Stimulated activated CD4-positive, alpha-beta T cell treated with anti-CD3 and anti-CD28 coated beads, TNF-alpha, amount 100 ng/mL, for 48 hours (primary cell): ENCODE data around the gene UBN1.
A peak's percentile ranks its signal among the peaks of the same experiment; 100 is the strongest.

ENCODE experiments used
- DNase-seq, 3 donors: peaks; one replicate each; pipeline ENCODE4 v3.0.0-alpha.2; 2020; ENCODE audit warnings: low read depth in 3 of 3

Gene UBN1

DNA sequence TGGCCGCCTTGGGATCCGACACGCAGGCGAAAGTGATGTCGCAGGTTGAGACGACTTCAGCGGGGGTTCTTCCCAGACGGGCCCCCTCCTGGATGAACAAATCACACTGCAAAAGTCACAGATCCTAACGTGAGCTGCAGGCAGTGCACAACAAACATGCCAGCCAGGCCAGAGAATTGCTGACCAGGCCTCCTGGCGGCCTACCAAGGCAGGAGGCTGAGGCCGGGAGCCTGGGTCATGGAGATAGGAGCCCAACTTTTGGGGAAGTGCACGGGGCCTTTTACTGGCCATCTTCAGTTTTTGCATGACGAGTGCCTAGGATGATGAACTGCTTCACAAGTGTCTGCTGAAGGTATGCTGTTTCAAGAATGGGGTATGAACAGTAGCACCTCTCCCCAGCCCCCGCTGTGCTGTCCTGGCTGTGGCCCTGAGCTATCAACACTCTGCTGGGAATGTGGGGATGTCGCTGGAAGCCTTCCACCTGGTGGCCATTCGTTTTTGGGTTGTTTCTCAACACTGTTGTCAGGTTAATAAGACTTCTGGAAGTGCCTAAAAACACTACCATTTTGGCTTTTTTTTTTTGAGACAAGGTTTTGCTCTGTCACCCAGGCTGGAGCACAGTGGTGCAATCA lies 32.6 kb upstream of the UBN1 start:
- no peak for DNase-seq

GRCh38 chr16:4820652-4821051 lies 26.6 kb upstream of the UBN1 start:
- DNase-seq: no peak

GRCh38 chr16:4825196-4825595 lies 22.1 kb upstream of the UBN1 start:
- no peak for DNase-seq

DNA sequence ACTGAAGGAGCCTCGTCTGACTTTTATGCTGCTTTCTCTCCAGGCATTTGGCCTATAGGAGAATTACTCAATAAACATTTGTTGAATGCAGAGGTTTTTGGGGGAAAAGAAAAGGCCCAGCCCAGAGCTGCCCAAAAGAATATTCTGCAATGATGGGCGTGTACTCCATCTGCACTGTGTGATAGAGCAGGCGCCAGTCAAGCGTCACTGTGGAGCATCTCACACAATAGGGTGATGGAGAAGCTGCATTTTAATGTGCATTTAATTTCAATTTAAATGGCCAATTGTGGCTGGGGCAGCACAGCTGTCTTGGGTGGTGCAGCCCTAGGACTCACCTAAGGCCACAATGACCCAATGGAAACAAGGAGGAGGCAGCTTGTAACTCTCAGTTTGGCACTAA lies 20.8 kb upstream of the UBN1 start:
- no peak for DNase-seq

GRCh38 chr16:4826980-4827379 lies 20.3 kb upstream of the UBN1 start:
- DNase-seq: no peak

DNA sequence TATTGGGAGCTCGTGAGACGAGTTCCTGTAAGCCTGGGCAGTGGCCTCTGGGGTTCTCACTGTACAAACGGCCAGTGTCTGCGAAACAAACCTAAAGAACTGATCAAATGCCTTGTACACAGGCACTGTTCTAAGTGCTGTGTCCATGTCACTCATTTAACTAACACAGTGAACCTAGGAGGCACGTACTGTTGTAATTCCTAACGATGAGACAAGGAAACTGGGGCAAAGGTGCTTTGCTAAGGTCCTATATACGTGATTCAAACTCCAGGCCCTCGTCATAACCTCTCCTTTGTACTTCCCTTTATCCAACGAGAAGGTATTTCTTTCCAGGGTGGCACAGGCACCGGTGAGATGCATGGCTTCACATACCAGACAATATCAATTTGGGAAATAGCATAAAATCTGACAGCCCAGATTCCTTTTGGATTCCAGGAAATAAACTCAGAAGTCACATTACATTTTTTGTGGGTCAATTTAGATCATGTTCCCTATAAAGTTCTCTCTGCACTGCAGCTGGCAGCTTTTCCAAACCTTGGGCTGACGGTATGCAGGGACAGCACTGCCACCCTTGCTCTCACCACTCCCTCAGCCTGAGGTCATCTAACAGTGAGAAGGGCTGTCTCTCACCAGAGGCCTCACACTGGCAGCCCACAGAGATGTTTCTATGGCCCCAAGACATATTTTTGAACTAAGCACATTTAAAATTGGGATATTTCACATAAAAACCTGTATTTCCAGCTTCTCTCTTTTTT lies 18.5 kb upstream of the UBN1 start:
- no peak for DNase-seq

DNA sequence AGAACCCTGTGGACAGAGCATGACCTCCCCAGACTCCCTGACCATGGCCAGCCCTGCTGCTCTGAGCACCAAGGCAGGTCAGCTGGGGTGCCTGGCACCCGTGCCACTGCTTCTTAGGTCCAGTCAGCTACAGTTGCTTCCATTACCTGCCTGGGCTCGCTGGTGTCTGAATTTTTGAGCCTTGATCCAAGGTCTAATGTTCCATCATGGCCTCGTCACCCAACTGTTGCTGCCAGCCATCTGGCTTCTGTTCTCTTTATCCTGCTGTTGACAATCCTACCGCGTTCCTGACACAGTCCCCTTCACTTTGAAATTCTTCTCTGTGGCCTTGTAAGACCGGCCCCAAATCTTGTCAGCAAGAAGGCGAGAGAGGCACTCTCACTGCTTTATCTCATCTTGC lies 16.9 kb upstream of the UBN1 start:
- DNase-seq: no peak

DNA sequence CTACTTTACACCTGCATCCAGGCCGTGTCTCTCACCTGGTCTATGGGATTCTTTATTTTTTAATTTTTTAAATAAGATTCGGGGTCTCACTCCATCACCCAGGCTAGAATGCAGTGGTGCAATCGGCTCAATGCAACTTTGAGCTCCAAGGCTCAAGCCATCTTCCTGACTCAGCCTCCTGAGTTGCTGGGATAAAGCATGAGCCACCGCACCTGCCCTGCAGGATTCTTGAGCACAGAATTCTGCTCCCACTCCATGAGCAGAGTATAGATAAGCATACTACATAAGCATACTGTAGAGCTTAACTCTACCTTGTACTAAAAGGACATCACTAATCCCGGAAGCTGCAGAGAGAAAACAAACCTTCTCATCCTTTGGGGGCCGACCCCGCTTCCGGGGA lies 15.7 kb upstream of the UBN1 start:
- DNase-seq: no peak

- DNase-seq: no peak
Measured at GRCh38 chr16:4832698-4833343, 14.5 kb upstream of the UBN1 start.

DNA sequence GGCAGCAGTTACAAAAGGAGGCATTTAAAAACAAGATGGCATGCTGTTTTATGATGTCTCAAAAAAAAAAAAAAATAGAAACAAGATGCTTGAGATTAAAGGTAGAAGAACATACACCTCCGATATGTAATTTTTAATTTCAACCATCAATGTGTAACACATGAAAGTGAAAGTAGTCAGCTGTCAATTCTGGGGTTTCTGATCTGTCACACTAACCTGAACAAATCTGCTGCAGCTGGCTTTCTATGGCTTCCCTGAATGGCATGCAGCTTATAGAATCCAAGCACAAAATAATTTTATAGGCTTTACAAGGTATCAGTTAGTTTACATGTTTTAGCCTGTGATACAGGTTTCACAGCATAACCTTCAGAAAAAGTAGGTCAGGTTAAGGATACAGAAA lies 13.7 kb upstream of the UBN1 start:
- no peak for DNase-seq

DNA sequence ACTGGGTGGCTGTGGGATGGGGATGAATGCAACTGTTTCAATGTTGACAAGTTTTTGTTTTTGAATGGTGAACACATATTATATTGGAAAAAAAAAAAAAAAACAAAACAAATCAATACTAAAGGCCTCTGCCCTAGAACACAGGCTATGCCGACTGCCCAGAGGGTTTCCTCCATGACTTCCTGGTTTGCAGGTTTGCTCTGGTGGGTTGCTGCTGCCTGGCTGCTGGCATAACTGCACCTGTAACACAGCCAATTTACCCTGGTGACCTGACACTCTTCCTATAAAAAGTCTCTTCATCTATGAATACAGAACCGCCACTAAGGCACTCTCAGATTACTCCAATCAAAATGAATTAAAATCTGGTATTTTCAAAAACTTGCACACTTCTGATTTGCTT lies 10.6 kb upstream of the UBN1 start:
- no peak for DNase-seq

GRCh38 chr16:4837733-4838501 lies 9.4 kb upstream of the UBN1 start:
- DNase-seq: no peak

GRCh38 chr16:4839942-4840341 lies 7.3 kb upstream of the UBN1 start:
- no peak for DNase-seq

DNA sequence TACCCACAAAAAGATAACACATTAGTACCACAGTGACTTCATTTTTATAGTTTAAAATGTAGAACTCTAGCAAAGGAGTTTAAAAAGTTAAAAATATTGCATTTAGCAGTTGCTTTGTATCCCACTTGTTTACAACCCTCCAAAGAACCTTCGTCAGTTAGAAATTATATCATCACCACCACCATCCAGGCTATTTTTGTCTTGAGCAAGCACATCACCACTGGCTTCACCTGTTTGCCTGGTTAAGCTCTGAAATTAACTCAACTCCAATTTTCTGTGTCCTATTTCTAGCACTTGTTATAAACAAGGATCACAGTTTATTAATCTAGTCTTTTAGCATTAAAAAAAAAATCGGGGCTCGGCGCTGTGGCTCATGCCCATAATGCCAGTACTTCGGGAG lies 6.3 kb upstream of the UBN1 start:
- DNase-seq: no peak

- peak in 1 of 3 donors; percentile 10 for DNase-seq
Measured at GRCh38 chr16:4846503-4846900, 779 bp upstream of the UBN1 start.

GRCh38 chr16:4847774-4848587 lies 700 bp downstream of the UBN1 start:
- DNase-seq: peak in 2 of 3 donors; percentile 4 to 6

GRCh38 chr16:4850211-4850610 lies 2.9 kb downstream of the UBN1 start:
- DNase-seq: no peak

GRCh38 chr16:4852221-4852872 lies 5.1 kb downstream of the UBN1 start:
- DNase-seq: no peak

- no peak for DNase-seq
Measured at GRCh38 chr16:4855371-4855770, 8.1 kb downstream of the UBN1 start.

DNA sequence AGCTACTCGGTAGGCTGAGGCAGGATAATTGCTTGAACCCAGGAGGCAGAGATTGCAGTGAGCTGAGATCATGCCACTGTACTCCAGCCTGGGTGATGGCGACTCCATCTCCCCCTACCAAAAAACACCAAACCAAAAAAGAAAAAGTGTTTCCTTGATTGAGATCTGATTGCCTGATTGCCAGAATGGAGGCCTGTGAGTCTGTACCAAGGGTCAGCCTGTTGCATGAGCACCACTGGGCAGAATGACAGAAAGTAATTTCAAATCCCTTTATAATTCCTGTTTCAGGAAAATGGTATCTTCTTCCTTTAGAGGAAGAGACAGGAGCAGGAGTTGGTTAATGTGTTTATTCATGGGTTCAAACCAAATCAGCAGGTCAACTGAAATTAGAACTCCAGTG lies 8.5 kb downstream of the UBN1 start:
- DNase-seq: no peak
